Gastroesophageal sphincter (tissue), 3 donors: ENCODE data around the gene ITGA2.

Source experiments
- CTCF ChIP-seq, 4 experiments: fragments of 200-600 bp in 2 of 4; fragments of 450-650 bp in 2 of 4; sonication (generic) in 1 of 4; IDR thresholded peaks; one replicate each; pipeline ENCODE4 v1.5.1; 2017 to 2019; ENCODE audit warnings: antibody characterized with exemption in 4 of 4, mild to moderate bottlenecking in 2 of 4, moderate library complexity in 2 of 4
- POLR2A ChIP-seq, 2 donors: fragments of 450-650 bp; IDR thresholded peaks; one replicate each; pipeline ENCODE4 v1.6.1; 2017; ENCODE audit warnings: antibody characterized with exemption in 2 of 2, mild to moderate bottlenecking in 2 of 2, moderate library complexity in 1 of 2
- POLR2AphosphoS5 ChIP-seq: sonication (generic); formaldehyde crosslinking; IDR thresholded peaks from one replicate; pipeline ENCODE4 v1.6.1; 2017; ENCODE audit warnings: antibody characterized with exemption

GRCh38 chr5:53116597-53116996, 127.4 kb downstream of the ITGA2 start:
- TF ChIP-seq POLR2A (IDR thresholded peaks at IDR 0.05) (no peak), CTCF (IDR thresholded peaks at IDR 0.05) (no peak), POLR2AphosphoS5 (no peak)
